OCI-M2 (cell line): ENCODE results near the gene SUDS3.

Experiments
- DNase-seq: peaks from one replicate; lab custom pipeline; 2025; ENCODE audit not compliant: unreplicated experiment; lab: John Stamatoyannopoulos, UW

SUDS3 gene

GRCh38 chr12:118356809-118357256, 19.5 kb upstream of the SUDS3 start:
- DNase-seq = no peak

- DNase-seq = no peak
Measured at GRCh38 chr12:118357257-118358007, 18.9 kb upstream of the SUDS3 start.

DNA sequence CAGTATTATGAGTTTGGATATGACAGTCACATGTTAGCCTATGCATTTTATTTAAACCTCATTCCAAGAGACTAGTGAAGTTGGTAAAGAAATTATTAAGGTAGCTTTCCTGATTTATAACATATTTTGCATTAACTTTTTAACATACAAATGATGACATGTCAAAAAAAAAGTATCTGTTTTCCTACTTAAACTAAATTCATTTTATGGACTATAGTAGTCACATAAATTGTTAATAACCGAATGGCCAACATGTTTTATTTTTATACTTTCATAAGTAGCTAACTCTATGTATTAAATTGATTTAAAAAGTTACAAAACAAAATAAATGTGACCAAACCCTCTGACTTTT, 18.4 kb upstream of the SUDS3 start:
- no peak for DNase-seq

DNA sequence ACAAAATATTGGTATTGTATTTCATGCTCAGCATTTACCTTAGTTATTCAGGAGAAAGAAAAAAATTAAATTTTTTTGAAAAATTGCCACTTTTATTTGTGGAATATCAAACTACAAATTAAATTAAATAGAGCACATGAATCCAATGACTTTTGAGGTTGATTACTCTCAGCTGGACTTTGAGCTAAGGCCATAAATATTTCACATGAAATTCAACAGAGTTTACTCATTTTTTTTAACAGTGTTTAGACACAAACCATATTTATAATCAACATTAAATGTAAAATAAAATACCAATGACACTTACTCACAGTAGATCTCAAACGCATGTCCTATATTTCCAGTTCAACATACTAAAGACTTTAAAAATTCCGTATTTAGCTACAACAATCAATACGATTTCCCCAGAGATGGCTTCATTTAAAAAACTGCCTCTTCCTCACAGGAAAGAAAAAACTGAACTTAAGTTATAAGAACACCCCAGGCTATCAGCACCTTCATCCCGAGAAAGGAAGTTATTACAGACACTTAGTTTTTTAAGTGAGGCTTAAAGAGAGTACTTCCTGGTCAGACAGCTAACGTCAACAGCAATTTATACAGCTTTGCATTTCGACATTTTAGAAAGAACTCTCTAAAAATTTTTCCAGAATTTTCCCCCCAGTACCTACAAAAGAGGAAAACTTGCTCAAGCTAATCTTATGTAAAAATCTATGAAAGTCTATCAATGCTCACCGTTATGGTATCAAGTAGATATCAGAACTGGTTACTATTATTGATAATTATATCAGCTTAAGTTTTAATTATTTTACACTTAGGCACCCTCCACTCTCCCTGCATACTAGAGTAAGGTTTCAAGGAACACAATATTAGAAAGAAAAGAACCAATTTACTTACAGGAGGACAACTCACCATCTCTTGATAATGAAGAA, 17.5 kb upstream of the SUDS3 start:
- DNase-seq = no peak

- no peak for DNase-seq
Measured at GRCh38 chr12:118359541-118359915, 16.8 kb upstream of the SUDS3 start.

GRCh38 chr12:118361092-118361404, 15.3 kb upstream of the SUDS3 start:
- DNase-seq = no peak

- DNase-seq = no peak
Measured at GRCh38 chr12:118361889-118362288, 14.5 kb upstream of the SUDS3 start.

GRCh38 chr12:118368821-118369220, 7.5 kb upstream of the SUDS3 start:
- no peak for DNase-seq

- DNase-seq = no peak
Measured at GRCh38 chr12:118370601-118371000, 5.8 kb upstream of the SUDS3 start.

DNA sequence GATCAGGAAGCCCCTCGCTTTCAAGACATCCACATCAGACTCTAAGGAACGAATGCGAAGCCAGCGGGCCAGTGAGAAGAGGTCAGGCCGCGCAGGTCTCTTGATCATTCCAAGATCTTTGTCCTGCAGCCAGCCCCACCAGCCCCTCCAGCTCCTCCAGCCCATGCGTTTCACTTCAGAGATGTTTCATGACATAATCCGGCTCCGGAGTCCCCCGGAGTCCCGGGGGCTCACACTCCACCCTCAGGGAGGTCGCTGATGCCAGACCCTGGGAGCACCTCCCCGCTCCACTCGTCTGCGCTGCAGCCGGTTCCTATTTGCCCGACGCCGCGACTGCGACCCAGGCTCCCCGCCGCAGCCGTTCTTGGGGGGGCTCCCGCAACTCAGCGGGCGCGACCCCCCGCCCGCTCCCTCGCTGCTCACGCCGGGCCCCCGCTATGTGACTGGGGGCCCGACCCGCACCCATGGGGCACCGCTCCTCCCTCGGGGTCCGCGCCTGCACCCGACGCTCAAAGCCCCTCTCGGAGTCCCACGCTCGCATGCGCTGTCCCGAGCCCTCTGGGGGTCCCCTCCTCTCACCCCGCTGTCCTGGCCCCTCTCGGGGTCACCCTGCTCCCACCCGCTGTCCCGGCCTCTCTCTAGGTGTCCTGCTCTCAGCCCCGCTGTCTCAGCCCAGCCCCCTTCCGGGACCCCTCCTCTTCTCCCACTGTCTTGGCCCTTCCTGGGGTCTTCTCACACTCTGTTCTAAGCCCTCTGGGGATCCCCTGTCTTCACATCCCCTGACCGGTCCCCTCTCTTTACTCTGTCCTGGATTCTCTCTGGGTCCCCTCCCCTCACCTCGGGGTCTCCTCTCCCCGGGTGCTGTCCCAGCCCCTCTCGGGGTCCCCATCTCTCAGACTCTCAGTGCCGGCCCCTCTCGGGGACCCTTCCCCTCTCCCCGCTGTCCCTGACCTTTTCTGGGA, 4.8 kb upstream of the SUDS3 start:
- no peak for DNase-seq

DNA sequence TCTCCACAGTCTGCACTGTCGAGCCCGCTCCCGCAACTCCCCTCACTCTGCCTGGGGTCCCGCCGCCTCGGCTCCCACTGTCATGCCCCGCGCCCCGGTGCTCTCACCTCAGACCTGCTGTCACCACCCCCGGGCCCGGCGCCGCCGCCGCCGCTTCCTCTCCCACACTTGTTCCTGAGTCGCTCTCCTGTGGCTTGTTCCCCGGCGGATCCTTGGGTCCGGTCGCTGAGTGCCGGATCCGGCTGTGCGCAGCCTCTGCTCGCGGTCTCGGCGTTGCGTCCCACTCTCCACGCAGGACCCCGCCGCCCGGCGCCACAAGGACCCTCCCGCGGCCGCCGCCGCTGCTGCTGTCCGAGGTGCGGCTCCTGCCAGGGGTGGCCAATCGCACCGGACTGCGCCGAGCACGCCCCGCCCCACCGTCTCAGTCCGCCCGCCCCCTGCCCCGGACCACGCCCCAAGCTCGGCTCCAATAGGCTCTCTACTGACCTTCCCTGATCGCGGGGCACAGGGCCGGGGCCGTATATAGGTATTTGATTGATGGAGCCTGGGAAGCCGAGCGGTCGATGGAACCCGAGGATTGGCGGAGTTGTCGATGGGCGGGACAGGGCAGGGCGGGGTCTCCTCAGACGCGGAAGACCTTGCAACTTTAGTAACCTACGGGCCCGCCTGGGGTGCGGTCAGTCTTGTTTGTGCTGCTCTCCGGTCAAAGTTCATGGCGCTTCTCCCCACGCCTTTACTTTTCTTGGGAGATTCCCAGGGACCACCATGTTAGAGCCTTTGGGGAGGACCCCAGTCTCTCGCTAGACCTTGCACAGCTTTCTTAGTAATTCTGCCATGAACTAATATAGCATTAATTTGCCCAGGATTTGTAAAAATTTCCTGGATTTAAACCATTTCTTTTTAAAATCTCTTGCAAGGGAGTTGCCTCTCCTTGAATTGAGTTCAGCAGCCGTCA, 3.5 kb upstream of the SUDS3 start, which contains the start of gene TAOK3:
Gene TAOK3 (minus strand): TSS at position 367 of the 955 bp plus-strand sequence. CDS start 117,340 bp downstream, outside the sequence.
- DNase-seq = peak; percentile 57

DNA sequence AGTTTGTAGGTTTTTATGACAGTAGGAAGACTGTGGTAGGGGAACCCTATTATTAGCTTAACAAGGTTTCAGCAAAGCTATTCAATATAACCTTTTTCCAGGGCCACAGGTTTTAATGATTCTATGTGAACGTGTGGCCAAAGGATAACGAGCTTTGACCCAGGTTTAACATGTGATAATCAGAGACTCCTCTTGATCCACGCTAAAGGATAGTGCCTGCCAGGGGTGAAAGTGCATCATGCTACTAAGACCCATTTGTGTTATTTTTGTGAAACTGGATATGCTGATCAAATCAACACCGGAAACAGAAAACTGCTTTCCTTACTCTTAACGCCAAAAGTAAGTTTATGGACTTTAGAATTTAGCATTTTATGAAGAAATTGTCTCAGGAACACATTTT, 2.7 kb upstream of the SUDS3 start:
- DNase-seq = no peak

GRCh38 chr12:118374126-118374725, 2.1 kb upstream of the SUDS3 start:
- no peak for DNase-seq

DNA sequence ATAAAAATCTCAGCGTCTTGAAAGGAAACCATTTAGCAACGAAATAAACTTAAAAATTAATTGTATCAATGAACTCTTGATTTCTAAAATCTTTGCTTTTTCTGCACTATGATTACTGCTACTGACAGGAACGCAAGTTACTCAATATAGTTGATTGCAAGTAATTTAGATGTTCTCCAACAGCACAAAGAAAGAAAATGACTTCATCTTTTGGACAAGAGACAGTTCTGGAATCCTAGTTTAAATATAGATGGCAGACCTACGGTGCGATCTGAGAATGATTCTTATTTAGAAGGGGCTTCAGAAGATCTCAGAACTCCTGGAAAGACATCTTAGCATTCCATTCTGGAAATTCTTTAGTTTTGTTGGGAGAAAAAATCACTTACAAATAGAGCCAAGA, 1.4 kb upstream of the SUDS3 start:
- DNase-seq = no peak

- DNase-seq = no peak
Measured at GRCh38 chr12:118375348-118375747, 1.0 kb upstream of the SUDS3 start.

DNA sequence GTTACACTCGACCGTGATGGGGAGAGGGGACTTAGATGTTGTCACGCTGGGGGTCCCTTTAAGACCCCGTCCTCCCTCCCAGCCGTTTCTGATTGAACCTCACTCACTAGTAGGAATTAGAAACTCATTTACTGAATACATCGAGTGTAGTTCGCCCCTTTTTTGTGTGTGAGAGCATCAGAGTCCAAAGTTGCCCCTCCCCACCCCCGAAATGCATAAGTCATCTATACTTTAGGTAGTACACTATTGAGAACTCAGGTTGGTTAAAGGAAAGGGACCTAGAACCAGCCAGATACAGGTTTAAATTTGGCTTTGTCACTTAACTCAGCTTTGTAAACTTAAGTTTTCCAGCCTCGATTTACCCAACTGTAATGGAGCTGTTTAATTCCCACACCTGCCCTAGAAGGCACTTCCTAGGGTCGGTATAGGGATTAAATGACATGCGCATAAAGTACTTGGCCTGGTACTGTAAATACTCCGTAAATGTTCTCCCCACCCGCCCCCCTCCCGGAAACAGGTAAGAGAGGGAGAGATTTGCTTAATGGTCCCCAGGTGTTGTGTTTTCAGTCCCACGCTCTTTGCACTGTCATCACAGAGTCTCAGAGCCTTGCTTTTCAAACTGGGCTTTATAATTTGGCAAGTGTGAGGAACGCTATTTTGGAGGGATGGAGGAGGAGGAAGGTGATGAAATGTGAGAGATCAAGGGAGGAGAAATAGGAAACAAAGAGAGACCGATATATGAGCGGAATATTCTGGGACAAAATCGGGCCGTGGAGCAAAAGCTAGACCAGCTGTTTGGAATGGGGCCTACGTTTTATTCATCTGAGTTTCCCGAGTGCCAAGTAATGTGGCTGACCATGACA, 897 bp downstream of the SUDS3 start:
- DNase-seq = no peak

- DNase-seq = peak; percentile 33
Measured at GRCh38 chr12:118377884-118378470, 1.6 kb downstream of the SUDS3 start.

GRCh38 chr12:118391424-118391823, 15.1 kb downstream of the SUDS3 start:
- DNase-seq = no peak
